Activated T-cell treated with anti-CD3 and anti-CD28 coated beads, Interleukin-2, amount 50 U/mL, for 4 hours (primary cell): ENCODE data around the gene PAGE5. TPM values are rescaled to one million over a fixed set of nuclear protein-coding genes. Genes with fewer than 3 reads are reported as not detected.

ENCODE experiments used
- total RNA-seq, 3 donors: library from RNA; stranded (reverse); gene quantifications; one replicate each; pipeline ENCODE4 v1.2.1, GENCODE V29; 2021

PAGE5 gene
- total RNA-seq, 3 donors from 2014 or later: 0.90 to 3.0 TPM; not detected in 1

Other genes with a start within 250 kb of the PAGE5 start
- gene PFKFB1, start 226.2 kb upstream of the PAGE5 start, total RNA-seq: under 1 TPM; 0.29 to 0.68 (median 0.51) TPM
- 10 to 100 TPM; 35.1 to 40.5 (median 36.4) TPM for gene APEX2, start 220.0 kb upstream of the PAGE5 start, total RNA-seq
- gene ALAS2, start 189.4 kb upstream of the PAGE5 start, total RNA-seq: not detected
- gene PAGE2B, start 145.3 kb upstream of the PAGE5 start, total RNA-seq: under 1 TPM in 1 of 3 donors, not detected in 2; 0.61 TPM
- not detected for gene PAGE2, start 131.3 kb upstream of the PAGE5 start, total RNA-seq
- gene PAGE3, start 44.6 kb downstream of the PAGE5 start, total RNA-seq: not detected
- 10 to 100 TPM; 15.1 to 17.0 (median 17.0) TPM for gene MAGEH1, start 231.8 kb downstream of the PAGE5 start, total RNA-seq